ENCODE measurements around the gene RASAL1.

RASAL1 gene

GRCh38 chr12:113077859-113078255, 57.7 kb downstream of the RASAL1 start:
- Histone ChIP-seq H3K9ac (ENCODE audit: low read depth, low read length) (peak overlapping the region; percentile 37), H3K4me1 (ENCODE audit: insufficient read depth, low read length) (no peaks in the 10 kb centered on the region), H3K9me3 (ENCODE audit: control insufficient read depth, insufficient read depth, low read length) (no peaks in the 10 kb centered on the region), H3K36me3 (ENCODE audit: insufficient read depth, low read length) (no peaks in the 10 kb centered on the region)

GRCh38 chr12:113077057-113077858, 58.3 kb downstream of the RASAL1 start:
- Histone ChIP-seq H3K9ac (ENCODE audit: low read depth, low read length) (peak overlapping the region; percentile 37), H3K4me1 (ENCODE audit: insufficient read depth, low read length) (no peaks in the 10 kb centered on the region), H3K36me3 (ENCODE audit: insufficient read depth, low read length) (no peaks in the 10 kb centered on the region)

GRCh38 chr12:113075137-113075683, 60.4 kb downstream of the RASAL1 start:
- H3K9me3 ChIP-seq (ENCODE audit: control insufficient read depth, insufficient read depth, low read length) = no peaks in the 10 kb centered on the region
- H3K36me3 ChIP-seq (ENCODE audit: insufficient read depth, low read length) = no peaks in the 10 kb centered on the region
- peaks cover 8% of the 10 kb centered on the region; the same call in 1 of the 2 replicates for H3K4me1 ChIP-seq (ENCODE audit: insufficient read depth, low read length)
- no peak overlapping the region for H3K9ac ChIP-seq (ENCODE audit: low read depth, low read length)

More at GRCh38 chr12:113077057-113077858, 58.3 kb downstream of the RASAL1 start:
- no peaks in the 10 kb centered on the region for H3K9me3 ChIP-seq (ENCODE audit: control insufficient read depth, insufficient read depth, low read length)

GRCh38 chr12:113073586-113073985, 62.0 kb downstream of the RASAL1 start:
- Histone ChIP-seq H3K9me3 (ENCODE audit: control insufficient read depth, insufficient read depth, low read length) (no peaks in the 10 kb centered on the region), H3K9ac (ENCODE audit: low read depth, low read length) (no peak overlapping the region), H3K36me3 (ENCODE audit: insufficient read depth, low read length) (no peaks in the 10 kb centered on the region), H3K4me1 (ENCODE audit: insufficient read depth, low read length) (peaks cover 14% of the 10 kb centered on the region; the same call in 1 of the 2 replicates)

- Histone ChIP-seq H3K4me1 (ENCODE audit: insufficient read depth, low read length) (peaks cover 17% of the 10 kb centered on the region; the same call in 1 of the 2 replicates), H3K9me3 (ENCODE audit: control insufficient read depth, insufficient read depth, low read length) (no peaks in the 10 kb centered on the region), H3K9ac (ENCODE audit: low read depth, low read length) (no peak overlapping the region), H3K36me3 (ENCODE audit: insufficient read depth, low read length) (no peaks in the 10 kb centered on the region)
Observed at GRCh38 chr12:113072136-113072535, 63.4 kb downstream of the RASAL1 start.

- Histone ChIP-seq H3K36me3 (ENCODE audit: insufficient read depth, low read length) (no peaks in the 10 kb centered on the region), H3K4me1 (ENCODE audit: insufficient read depth, low read length) (peaks cover 22% of the 10 kb centered on the region; the same call in 1 of the 2 replicates), H3K9ac (ENCODE audit: low read depth, low read length) (no peak overlapping the region), H3K9me3 (ENCODE audit: control insufficient read depth, insufficient read depth, low read length) (no peaks in the 10 kb centered on the region)
Observed at GRCh38 chr12:113071135-113072112, 64.1 kb downstream of the RASAL1 start.

GRCh38 chr12:113070117-113070906, 65.2 kb downstream of the RASAL1 start:
- Histone ChIP-seq H3K4me1 (ENCODE audit: insufficient read depth, low read length) (peaks cover 22% of the 10 kb centered on the region; the same call in 1 of the 2 replicates), H3K36me3 (ENCODE audit: insufficient read depth, low read length) (no peaks in the 10 kb centered on the region), H3K9me3 (ENCODE audit: control insufficient read depth, insufficient read depth, low read length) (no peaks in the 10 kb centered on the region), H3K9ac (ENCODE audit: low read depth, low read length) (no peak overlapping the region)

- H3K9ac ChIP-seq (ENCODE audit: low read depth, low read length) = no peak overlapping the region
- no peaks in the 10 kb centered on the region for H3K36me3 ChIP-seq (ENCODE audit: insufficient read depth, low read length)
- no peaks in the 10 kb centered on the region for H3K9me3 ChIP-seq (ENCODE audit: control insufficient read depth, insufficient read depth, low read length)
- H3K4me1 ChIP-seq (ENCODE audit: insufficient read depth, low read length) = peaks cover 22% of the 10 kb centered on the region; the same call in 1 of the 2 replicates
Observed at GRCh38 chr12:113069751-113070116, 65.8 kb downstream of the RASAL1 start.

- Histone ChIP-seq H3K36me3 (ENCODE audit: insufficient read depth, low read length) (no peaks in the 10 kb centered on the region), H3K9me3 (ENCODE audit: control insufficient read depth, insufficient read depth, low read length) (no peaks in the 10 kb centered on the region), H3K9ac (ENCODE audit: low read depth, low read length) (no peak overlapping the region), H3K4me1 (ENCODE audit: insufficient read depth, low read length) (peaks cover 22% of the 10 kb centered on the region; the same call in 1 of the 2 replicates)
Observed at GRCh38 chr12:113069149-113069548, 66.4 kb downstream of the RASAL1 start.

- H3K9ac ChIP-seq (ENCODE audit: low read depth, low read length) = no peak overlapping the region
- H3K9me3 ChIP-seq (ENCODE audit: control insufficient read depth, insufficient read depth, low read length) = no peaks in the 10 kb centered on the region
- no peaks in the 10 kb centered on the region for H3K36me3 ChIP-seq (ENCODE audit: insufficient read depth, low read length)
- peaks cover 22% of the 10 kb centered on the region; the same call in 1 of the 2 replicates for H3K4me1 ChIP-seq (ENCODE audit: insufficient read depth, low read length)
Observed at GRCh38 chr12:113067987-113068935, 67.3 kb downstream of the RASAL1 start.

GRCh38 chr12:113066813-113067400, 68.7 kb downstream of the RASAL1 start:
- H3K9ac ChIP-seq (ENCODE audit: low read depth, low read length) = no peak overlapping the region
- no peaks in the 10 kb centered on the region for H3K36me3 ChIP-seq (ENCODE audit: insufficient read depth, low read length)
- H3K4me1 ChIP-seq (ENCODE audit: insufficient read depth, low read length) = peaks cover 30% of the 10 kb centered on the region
- H3K9me3 ChIP-seq (ENCODE audit: control insufficient read depth, insufficient read depth, low read length) = no peaks in the 10 kb centered on the region

GRCh38 chr12:113065126-113066007, 70.2 kb downstream of the RASAL1 start:
- peaks cover 22% of the 10 kb centered on the region for H3K4me1 ChIP-seq (ENCODE audit: insufficient read depth, low read length)
- H3K9ac ChIP-seq (ENCODE audit: low read depth, low read length) = no peak overlapping the region; the same call in 1 of the 2 replicates
- H3K9me3 ChIP-seq (ENCODE audit: control insufficient read depth, insufficient read depth, low read length) = no peaks in the 10 kb centered on the region
- H3K36me3 ChIP-seq (ENCODE audit: insufficient read depth, low read length) = no peaks in the 10 kb centered on the region
